Fibroblast of skin of back (primary cell): ENCODE data around the gene GNG12.

Experiments
- DNase-seq: peaks from one replicate; pipeline ENCODE4 v3.0.0-alpha.2; 2013

The GNG12 gene

DNA sequence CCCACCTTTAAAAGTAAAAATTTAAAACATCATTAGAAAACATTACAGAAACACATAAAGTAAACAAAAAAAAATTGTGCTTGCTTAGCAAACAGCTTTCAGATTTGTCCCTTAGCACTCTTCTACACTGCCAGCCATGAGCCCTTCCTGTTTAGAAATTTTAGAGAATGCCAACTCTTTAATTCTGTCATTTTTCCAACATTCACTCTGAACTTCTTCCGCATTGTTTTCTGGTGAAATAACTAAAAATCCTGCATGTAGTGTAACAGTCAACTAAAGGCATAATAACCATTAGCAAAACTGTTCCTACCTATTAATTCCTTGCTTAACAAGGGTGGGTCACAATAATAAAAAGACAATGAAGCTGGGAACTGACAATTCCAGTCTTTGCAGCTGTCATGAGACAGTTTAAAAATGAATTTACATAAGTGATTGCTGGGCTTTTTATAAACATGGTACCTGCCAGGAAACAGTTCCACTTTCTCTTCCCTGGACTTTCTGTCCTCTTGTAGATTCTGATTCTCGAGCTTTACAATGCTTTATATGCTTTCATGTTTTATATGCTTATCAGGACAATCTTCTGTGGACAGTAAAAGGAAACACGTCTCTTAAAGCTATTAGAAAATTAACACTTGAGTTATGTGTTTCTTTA is 19.0 kb downstream of the GNG12 start:
- peak; percentile 46 for DNase-seq

DNA sequence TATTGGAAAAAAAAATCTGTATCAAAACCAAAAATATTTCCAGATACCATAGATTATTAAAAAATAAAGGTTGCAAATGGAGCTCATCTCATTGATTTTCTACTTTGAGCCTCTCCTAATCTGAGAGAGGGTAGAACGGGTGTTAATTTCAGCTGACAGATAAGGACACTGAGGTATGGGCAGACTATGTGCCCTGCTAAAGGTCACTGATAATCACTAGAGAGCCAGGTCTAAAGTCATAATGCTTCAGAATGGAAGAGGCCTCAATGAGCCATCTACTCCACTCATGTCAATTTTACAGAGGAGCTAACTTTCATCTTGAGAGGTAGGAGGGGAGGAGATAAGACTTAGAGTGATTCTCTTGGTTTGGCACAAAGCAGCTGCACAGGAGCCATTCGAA is 21.0 kb downstream of the GNG12 start:
- no peak for DNase-seq

DNA sequence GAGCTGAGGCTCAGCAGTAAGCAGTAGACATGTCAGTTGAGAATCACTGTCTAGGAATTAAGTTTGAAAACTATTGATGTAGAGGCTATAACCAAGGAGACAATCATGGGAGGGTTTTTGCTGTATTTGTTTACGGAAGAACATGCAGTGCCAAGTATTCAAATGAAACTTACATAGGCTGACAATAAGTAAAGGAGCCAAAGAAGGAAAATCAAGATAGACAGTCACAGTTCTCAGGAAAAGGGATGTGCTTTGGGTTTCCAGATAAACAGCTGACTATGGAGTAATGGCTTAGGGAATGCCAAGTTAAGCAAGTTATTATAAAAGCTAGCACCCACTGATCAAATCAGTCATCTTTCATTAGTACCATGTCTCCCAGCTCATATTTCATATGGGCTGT is 21.5 kb downstream of the GNG12 start:
- no peak for DNase-seq

DNA sequence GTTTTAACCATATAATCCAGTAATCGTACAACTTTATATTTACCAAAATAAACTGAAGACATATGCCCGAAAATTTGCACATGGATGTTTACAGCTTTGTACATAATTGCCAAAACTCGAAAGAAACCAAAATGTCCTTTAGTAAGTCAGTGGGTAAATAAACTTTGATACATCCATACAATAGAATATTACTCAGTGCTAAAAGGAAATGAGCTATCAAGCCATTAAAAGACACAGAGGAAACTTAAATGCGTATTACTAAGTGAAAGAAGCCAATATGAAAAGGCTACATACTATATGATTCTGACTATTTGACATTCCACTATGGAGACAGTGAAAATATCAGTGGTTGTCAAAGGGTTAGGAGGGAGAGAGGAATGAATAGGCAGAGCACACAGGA is 23.4 kb downstream of the GNG12 start:
- DNase-seq: no peak

DNA sequence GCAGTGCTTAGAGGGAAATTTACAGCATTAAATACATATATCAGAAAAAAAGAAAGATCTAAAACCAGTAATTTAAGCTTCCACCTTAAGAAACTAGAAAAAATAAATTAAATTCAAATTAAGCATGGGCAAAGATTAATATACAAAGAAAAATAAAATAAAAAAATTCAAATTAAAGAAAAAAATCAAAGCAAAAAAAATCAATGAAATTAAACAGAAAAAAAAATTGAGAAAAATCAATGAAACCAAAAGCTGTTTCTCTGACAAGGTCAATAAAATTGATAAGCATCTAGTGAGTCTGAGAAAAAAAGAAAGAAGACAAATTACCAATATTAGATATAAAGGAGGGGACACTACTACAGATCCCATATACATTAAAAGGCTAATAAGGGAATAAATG is 26.0 kb downstream of the GNG12 start:
- no peak for DNase-seq

DNA sequence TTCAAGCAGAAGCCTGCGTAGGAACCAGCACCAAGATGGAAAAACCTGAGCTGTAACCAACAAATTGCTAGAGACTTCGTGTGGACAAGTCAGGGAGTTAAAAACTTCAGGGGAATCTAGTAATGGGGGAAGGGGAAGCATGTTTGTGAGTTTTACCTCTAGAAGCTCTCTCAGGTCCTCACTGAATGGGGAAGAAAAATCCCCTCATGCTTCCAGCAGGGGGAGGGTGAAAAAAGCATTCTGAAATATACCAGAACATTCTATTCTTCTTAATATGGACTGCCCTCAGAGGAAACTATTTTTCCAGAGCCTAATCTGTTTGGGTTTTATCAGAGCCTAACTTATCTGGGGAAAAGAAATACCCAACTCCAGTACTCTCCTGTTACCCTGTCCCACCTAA is 28.6 kb downstream of the GNG12 start:
- no peak for DNase-seq

DNA sequence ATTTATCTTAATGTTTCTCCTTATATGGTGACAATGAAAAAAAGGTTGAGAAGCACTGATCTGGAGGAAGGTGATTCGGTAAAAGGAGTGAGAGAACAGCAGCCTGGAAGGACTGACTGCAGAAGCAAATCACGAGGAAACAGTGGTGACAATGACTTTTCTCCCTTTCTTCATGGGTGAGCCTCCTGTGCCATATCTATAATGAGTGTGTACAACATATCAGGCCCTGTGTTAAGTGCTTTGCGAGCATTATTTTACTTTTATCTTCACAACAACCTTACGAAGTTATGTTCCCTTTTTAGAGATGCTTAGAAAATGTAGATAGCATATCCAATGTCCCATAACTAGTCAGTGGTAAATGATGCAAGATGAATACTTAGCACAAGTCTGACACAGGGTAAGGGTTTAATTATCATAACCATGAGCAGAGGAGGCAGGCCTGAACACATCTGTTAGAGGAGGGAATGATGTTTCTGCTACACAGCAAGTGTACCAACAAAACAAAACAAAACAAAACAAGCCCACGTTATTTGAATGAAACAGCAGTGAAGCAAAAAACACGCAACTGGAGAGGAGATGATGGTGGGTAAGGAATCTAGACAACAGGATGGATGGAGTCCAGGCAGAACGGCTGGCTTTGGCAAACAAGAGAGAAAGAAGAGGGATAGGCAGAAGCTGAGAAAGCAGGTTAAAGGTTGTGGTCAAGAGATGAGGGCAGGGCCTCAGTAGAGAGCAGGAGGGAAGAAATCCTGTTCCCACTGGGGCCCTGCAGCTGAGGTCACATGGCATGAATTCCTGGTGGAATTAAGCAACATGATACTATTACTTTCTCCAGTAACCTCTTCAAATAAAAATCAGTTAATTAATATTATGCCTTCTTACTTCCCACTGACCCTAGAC is 29.6 kb downstream of the GNG12 start:
- no peak for DNase-seq

DNA sequence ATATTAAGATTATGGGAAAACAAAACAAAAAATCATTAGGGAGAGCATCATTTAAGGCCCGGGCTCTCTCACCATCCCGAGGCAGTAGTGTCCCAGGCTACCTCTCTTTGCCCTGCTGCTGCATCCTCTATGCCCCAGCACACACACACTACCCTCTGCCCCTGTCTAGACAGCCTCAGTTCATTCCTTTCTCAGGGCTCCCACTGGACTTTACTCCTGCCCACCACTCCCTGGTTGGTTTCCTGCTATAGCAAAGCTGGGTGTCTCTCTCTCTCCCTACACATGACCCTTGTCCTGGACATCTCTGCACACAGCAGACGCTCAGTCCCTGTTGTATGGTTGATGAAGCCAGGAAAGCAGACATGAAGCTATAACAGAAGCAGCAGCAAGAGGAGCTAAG is 30.7 kb downstream of the GNG12 start:
- no peak for DNase-seq

DNA sequence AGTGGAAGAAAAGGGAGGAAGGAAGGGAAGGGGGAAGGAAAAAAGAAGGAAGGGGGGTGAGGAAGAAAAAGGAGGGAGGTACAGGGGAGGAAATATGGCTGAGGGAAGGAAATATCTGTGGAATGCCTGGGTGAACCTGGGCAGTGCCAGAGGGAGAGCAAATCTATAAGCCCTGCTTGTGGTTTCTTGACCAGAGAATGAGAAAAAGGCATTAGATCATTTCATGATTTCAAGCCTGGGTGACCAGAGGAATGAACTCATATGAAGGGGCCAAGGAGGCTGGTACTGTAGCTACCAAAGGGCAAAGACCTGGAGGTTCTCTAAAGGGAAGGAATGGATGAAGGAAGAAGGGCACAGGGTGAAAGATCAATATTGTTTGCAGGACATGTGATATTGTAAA is 31.4 kb downstream of the GNG12 start:
- no peak for DNase-seq

DNA sequence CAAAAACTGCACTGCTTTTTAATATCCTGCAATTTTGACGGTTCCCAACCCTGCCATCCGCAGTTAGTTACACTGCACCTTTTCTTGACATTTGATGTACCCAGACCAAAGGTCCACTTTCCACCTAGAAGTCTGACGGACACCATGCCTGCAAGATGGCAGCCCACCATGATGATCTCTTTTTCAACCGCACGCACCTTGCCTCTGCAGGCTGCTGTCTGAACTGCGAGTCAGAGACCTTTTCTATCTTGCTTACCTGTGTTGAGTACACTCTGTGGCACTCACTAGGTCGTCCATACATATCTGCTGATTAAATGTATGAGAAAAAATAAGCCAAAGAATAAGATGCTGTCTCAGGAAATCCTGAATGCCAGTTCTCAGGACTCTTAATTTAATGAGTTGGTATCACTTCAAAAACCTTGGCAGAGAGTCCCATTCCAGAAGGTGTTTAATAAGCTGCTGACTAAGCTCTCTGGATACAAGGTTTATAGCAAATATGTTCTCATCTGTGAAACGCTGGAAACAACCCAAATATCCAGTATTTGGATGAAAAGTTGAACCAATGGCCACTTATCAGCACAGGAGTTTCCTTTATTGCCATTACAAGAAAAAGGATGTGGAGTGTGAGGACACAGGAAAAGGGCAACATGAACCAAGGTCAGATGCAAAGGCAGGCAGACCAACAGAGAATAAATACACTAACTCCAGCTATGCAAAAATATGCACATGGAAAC is 37.9 kb downstream of the GNG12 start:
- DNase-seq: no peak

DNA sequence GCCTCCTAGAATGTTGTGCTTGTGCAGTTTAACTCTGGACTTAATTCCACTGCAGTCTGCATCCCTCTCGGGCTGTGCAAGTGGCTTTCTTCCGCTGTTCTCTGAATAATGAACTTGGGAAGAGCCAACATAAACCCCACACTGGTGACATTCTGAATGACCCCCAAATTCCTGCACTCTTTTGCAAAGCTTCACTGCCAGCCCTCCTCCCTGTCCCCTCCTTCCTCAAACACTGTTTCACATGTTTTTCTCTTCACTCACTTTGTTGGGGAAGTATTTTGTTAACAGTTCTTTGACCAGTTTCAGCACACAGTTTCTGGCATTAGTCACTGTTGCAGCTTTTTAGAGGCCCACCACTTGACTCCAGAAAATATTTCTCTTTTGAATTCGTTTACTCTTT is 39.7 kb downstream of the GNG12 start:
- DNase-seq: peak; percentile 81

DNA sequence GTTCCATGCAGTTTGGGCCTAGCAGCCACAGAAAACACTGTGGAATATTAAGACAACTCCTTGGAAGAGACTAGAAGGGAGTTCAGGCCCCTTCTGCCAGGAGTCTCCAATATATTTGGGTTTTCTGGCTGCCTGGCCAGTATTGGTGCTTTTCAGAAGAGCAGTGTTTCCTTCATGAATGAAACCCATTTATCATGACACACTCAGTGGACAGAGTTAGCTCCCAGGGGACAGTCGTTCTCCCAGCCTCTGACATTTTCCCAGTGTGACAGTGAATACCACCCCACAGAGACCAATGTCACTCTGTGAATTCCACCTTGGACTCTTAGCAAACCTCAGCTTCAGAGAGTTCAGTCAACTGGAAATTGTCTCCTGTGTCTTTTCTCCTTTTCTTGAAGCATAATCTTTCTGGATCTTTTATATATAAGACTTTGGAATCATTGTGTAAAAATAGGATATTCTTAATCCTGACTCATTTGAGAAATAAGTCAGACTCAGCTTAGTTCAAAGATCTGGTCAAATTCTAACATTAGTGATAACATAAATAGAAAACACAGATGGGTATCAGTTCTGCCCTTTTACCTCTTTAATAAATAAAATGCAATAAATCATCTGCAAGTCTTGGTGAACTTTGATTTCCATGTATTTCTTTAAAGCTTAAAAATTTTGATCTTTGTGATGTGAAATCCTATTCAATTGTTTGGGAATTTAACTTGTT is 40.4 kb downstream of the GNG12 start:
- peak; percentile 55 for DNase-seq

DNA sequence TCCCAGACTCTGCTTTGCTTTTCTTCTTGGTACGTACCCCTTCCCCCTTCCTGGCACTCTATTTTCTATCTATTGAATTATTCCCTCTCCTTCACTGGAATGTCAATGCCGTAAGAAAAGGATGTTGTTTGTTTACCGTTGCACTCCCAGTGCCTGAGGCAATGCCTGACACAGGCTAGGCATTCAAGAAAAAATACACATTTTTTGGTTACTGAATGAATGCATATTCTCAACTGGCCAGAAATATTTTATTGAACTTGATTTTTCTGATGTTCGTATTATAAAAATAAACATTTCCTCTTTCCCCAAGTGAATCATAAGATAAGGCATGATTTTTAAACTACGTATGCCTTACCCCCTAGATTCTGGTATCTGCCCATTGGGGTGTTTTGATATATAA is 41.2 kb downstream of the GNG12 start:
- DNase-seq: peak; percentile 93

DNA sequence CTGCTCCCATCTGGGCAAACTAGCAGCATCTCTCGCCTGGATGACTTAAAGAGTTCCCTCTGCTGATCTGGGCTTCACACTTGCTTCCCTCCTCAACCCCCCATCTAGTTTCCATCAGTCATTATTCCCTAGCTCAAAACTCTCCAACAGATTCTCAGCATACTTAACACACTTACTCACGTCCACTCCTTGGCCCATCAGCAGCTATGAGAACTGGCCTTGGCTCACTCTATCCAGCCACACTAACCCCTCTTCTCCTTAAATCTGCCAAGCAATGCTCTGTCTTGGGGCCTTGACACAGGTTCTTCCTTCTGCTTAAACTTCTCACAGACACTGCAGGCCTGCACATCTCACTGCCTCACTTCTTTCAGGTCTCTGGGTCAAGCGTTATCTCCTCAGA is 41.6 kb downstream of the GNG12 start:
- DNase-seq: peak; percentile 97

DNA sequence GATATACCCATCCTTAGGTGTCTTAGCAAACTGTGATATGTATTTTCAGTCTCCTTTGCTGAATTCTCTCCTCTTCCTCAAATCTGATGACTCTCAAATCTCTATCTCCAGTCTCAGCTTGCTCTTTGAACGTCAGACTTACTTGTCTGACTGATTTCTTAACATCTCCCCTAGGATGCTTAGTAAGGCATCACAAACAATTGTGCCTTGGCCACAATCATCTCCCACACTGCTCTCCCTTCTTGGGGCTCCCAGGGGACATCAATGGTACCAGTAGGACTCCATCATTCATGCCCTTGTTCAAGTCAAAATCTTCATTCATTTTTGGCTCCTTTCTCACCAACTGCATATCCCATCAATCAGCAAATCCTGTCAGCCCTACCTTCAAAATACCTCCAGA is 42.0 kb downstream of the GNG12 start:
- no peak for DNase-seq

DNA sequence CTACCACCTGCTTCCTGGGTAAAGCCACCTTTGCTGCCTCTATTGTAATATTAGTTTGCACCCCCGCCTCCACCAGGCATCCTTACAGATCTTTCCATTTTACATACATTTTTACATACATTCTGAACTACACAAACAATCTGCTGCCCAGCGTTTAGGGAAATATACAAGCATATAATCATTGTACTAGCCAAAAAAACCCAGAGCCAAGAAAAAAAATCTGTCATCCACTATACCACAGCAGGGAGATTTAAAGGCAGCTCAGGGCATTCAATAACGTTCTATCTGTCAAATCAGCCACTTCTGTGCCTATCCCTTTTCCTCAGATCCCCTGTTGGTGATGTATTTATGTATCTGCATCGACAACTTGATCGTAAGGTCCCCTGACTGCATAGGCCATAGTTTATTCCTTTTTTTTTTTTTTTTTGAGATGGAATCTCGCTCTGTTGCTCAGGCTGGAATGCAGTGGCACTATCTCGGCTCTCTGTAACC is 43.0 kb downstream of the GNG12 start:
- no peak for DNase-seq

DNA sequence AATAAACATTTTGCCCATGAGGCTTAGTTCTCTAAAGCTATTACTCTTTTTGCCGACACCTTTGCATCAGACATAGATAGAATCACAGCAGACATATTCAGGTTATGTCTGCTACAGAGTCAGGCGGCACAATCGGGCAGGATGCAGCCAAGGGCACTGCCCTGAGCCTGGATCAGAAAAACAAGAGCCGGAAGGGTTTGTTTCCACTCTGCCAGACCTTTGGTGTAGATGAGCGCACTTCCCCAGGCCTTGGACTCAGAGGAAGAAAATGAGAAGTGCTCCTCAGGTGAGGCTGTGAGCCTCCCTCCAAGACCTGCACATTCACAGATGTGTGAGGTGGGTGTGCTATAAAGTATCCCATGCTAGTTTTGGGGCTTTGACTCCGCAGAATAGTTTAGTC is 43.7 kb downstream of the GNG12 start:
- no peak for DNase-seq

DNA sequence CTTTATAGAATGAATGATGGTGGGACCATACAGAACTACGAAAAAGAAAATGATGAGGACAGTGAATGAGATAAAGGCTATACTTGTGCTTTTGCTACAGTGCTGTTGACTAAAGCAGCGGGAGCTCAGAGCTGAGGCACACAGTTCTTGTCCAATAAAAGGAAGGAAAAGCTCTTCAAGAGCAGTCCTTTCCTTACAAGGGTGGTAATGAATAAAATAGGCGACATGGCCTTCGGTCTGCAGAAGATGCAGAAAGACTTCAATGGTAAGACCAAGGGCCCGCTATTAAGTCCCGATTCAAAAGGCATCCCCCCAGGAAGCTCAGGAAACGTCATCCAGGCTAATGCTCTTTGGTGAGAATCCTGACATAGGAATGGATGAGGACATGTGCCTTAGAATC is 44.4 kb downstream of the GNG12 start:
- no peak for DNase-seq

DNA sequence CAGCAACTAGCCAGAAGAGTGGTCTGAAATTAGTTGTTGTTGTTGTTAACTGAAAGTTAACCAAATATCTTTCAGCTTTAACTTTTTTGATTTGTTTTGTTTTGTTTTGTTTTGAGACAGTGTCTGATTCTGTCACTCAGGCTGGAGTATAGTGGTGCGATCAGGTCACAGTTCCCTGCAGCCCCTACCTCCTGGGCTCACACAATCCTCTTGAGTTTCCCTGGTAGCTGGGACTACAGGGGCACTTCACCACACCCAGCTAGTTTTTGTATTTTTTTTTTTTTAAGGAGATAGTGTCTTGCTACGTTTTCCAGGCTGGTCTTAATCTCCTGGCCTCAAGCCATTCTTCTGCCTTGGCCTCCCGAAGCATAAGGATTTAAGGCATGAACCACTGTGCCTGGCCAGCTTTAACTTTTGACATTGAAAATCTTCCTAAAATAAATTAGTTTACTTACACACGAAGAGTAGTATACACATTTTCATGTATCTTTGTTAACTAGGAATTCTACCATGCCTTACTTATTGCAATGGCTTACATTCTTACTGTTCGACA is 45.0 kb downstream of the GNG12 start:
- no peak for DNase-seq

DNA sequence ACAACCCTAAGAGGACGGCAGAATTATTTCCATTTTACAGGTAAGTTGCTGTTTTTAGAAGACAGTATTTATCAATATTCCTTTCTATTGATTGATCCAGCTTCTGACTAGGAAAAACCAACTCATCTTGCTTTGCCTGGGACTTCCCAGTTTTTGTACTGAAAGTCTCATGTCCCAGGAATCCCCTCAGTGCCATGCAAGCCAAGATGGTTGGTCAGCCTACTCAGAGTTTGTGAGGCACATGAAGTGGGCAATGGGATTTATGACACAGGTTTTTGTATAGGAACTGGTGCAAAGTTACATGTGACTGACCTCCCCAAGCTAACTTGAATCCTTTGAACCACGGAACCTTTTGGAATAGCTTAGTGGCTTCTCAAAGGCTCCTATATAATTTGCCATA is 45.5 kb downstream of the GNG12 start:
- DNase-seq: peak; percentile 54

DNA sequence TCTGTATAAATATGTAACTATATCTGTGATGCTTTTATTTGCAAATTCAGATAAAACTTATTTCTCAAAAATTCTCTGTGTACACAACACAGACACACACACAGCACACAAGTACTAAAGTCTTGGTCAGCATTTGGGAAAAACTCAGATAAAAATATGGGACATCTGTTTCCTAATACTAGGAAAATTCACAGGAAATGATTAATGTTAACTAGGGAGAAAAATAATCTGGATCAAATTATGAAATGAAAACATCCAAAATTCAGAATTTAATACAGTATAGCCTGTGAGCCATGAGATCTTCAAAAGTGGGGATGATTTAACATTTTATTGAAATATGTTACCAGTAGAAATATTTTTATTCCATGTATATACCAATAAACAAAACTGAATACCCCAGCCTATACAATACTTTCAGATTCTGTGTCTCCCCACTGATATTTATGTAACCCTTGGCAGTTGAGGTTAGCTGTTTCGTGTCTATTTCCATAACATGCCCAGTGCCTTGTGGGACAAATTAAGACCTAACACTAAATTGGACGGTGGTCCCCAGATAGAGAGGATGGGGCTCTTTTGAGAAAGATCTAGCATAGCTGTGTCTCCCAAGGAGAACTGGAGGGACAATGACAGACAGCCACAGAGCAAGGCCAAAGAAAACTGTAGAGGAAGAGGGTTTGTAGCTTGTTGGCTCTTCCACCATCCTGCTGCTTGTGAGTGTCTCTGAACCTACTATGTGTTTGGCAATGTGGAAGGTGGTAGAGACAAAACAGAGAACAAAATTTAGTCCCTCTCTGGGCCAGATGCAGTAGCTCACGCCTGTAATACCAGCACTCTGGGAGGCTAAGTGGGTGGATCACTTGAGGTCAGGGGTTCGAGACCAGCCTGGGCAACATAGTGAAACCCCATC is 47.2 kb downstream of the GNG12 start:
- peak; percentile 50 for DNase-seq
